T-helper 22 cell (primary cell): ENCODE measurements around the gene TSEN15.
"Not testable (repeated sequence)": the region's sequence is repeated elsewhere in the genome, so short reads cannot be mapped to it uniquely, and the experiment has no call there.

Source experiments
- DNase-seq: peaks from one replicate; pipeline ENCODE4 v3.0.0-alpha.2; 2020; ENCODE audit warnings: low read depth

The TSEN15 gene

GRCh38 chr1:184053881-184054280 is 2.4 kb downstream of the TSEN15 start:
- no peak for DNase-seq

GRCh38 chr1:184056921-184057555 is 5.5 kb downstream of the TSEN15 start:
- DNase-seq: no peak

- DNase-seq: no peak
These were observed 8.4 kb downstream of the TSEN15 start for GRCh38 chr1:184059887-184060286.

- DNase-seq: no peak
These were observed 8.8 kb downstream of the TSEN15 start for GRCh38 chr1:184060316-184060715.

GRCh38 chr1:184061396-184062003 is 10.0 kb downstream of the TSEN15 start:
- DNase-seq: no peak

- no peak for DNase-seq
These were observed 11.2 kb downstream of the TSEN15 start for GRCh38 chr1:184062640-184063286.

GRCh38 chr1:184065559-184065958 is 14.0 kb downstream of the TSEN15 start:
- no peak for DNase-seq

- no peak for DNase-seq
These were observed 16.8 kb downstream of the TSEN15 start for GRCh38 chr1:184068354-184068753.

GRCh38 chr1:184069675-184070074 is 18.1 kb downstream of the TSEN15 start:
- DNase-seq: no peak

- DNase-seq: no peak
These were observed 20.8 kb downstream of the TSEN15 start for GRCh38 chr1:184072376-184072775.

- DNase-seq: no peak
These were observed 22.9 kb downstream of the TSEN15 start for GRCh38 chr1:184074383-184074782.

GRCh38 chr1:184075055-184076029 is 23.8 kb downstream of the TSEN15 start:
- no peak for DNase-seq

GRCh38 chr1:184078564-184079249 is 27.2 kb downstream of the TSEN15 start:
- no peak for DNase-seq

GRCh38 chr1:184080309-184080708 is 28.8 kb downstream of the TSEN15 start:
- no peak for DNase-seq

GRCh38 chr1:184082541-184083415 is 31.2 kb downstream of the TSEN15 start:
- no peak for DNase-seq

GRCh38 chr1:184085667-184086066 is 34.1 kb downstream of the TSEN15 start:
- DNase-seq: no peak

- DNase-seq: no peak
These were observed 36.5 kb downstream of the TSEN15 start for GRCh38 chr1:184088037-184088436.

GRCh38 chr1:184093071-184093470 is 41.5 kb downstream of the TSEN15 start:
- DNase-seq: no peak

GRCh38 chr1:184096005-184096404 is 44.5 kb downstream of the TSEN15 start:
- DNase-seq: no peak

GRCh38 chr1:184096580-184096979 is 45.0 kb downstream of the TSEN15 start:
- DNase-seq: not testable (repeated sequence)

- DNase-seq: no peak
These were observed 49.6 kb downstream of the TSEN15 start for GRCh38 chr1:184101141-184101540.
